Measurements from ENCODE around the gene LAMTOR5.

- TF ChIP-seq CTCF (IDR thresholded peaks at IDR 0.05) (no peak), POLR2A (IDR thresholded peaks at IDR 0.05) (no peak)
Measured at GRCh38 chr1:110452330-110452729, 44.8 kb upstream of the LAMTOR5 start.

All from sigmoid colon (tissue), 3 donors.